GM19438 (cell line): ENCODE data around the gene SNX22.

ENCODE experiments used
- ATAC-seq: cut with Tn5 transposase; IDR thresholded peaks from one replicate; pipeline ENCODE4 v1.9.1; 2021; ENCODE audit warnings: low read depth; ENCODE audit not compliant: unreplicated experiment

The SNX22 gene

DNA sequence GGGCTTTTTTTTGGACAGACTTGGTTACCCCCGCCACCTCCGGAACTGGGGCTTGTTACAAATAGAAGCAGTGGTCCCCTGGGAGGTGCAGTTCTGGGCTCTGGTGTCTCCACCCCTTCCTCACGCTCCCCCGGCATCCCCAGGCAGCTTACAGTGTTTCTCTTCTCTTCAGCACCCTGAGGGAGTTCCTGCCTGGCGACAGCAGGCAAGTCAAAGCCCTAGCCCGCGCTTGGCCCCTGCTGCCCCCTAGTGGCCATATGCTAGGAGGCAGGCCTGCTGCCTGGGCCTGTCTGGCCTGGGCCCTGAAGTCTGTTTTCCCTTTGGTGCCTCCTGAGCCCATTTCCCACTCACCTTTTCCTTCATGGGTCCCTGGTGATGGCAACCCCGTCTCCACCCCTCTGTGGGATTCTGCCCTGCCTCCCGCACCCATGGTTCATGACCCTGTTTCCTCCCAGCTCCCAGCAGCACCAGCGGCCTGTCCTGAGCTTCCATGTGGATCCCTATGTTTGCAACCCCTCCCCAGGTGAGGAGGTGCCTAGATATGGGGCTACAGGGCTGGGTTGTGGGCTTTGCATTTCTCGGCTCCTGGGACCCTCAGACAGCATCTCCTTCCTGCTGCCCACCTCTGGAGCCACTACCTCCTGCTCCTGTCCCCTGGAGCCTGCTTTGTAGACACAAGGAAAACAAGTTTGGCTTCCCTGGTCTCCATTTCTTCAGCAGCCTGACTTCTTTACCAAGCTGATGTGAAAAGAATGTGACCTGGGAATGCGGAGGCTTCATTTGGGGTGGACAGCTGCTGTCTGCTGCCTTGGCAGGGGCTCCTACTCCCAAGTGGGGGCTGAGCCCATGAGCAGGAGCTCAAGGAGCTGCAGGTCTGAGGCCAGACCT lies 2.2 kb downstream of the SNX22 start:
- peak; percentile 52 for ATAC-seq

GRCh38 chr15:64155802-64156651 lies 4.5 kb downstream of the SNX22 start:
- no peak for ATAC-seq

- ATAC-seq = no peak
These were observed 5.3 kb downstream of the SNX22 start for GRCh38 chr15:64156652-64157331.

DNA sequence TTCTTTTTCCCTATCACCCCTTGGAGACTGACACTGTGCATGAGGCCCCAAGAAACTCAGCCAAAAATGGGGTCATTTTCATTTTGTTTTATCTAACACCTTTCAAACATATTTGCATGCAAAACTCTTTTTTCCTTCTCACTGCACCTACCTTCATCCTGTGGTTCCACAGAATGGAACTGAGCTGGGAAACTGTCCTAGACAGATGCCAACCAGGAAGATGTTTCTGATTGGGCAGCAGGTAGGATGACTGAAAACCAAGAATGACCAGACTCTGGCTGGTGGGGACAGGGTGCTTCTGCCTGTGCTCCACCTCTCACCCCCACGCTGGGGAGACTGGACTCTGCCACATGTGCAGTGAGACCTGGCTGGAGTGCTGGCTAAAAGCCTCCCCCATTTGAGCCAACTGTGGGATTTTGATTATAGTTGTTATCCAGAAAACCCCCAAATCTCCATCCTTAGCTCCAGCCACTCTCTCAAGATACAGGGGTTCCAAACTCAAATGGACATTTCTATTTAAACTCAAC lies 6.1 kb downstream of the SNX22 start:
- no peak for ATAC-seq

DNA sequence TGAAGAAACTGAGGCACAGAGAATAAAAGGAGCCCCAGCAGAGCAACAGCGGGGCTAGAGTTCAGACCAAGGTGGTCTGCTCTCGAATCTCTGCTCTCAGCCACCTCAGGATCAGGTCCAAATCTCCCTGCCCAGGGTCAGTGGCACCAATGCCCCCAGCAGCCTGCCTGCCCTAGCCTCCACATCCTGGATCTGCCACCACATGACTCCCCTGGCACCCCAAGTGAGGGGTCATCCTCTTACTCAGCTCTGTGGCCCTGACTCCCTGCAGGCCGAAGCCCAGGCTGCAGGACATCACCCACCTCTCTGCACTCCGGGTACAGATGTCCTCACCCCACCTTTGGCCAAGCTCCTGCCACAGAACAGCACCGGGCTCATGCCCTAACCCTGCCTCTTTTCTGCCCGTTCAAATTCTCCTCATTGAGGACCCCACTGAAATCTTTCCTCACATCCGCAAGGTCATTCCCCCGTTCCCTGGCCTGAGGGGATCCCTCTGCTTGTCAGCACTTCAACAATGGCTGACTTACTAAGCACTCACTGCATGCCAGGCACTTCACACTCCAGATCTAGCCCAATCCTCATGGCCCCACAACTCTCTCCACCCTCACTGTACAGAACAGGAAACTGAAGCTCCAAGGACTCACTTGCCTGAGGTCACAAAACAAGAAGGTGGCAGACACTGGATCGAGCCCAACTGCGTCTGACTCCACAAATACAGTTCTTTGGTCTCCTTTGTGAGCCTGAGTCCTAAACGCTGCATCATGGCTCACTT lies 7.0 kb downstream of the SNX22 start:
- no peak for ATAC-seq

GRCh38 chr15:64161688-64162477 lies 10.4 kb downstream of the SNX22 start:
- no peak for ATAC-seq

DNA sequence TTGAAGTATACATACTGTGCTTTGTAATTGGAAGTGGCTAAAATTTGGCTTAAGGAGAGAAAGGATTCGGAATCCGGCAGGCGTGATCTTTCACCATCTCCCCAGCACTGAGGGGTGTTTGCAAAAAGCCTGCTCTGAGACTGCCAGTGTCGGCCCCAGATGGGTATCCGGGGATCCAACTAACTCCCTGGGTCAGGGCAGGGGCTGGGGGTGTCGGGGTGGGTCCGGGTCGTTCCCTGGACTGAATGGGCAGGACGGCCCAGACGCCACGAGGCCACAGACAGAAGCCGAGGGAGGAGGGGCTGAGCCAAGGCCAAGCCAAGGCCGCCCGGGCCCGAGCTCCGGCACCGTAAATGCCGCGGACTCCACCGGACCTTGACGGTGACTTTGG lies 10.9 kb downstream of the SNX22 start:
- ATAC-seq = peak; percentile 17

- peak; percentile 87 for ATAC-seq
These were observed 11.5 kb downstream of the SNX22 start, which contains the start of gene PPIB for GRCh38 chr15:64162869-64163658. Gene PPIB, minus strand, starts transcription at chr15:64163022. Its CDS starts 36 bp downstream, at chr15:64162986.

- peak; percentile 7 for ATAC-seq
These were observed 12.3 kb downstream of the SNX22 start for GRCh38 chr15:64163659-64164362.

DNA sequence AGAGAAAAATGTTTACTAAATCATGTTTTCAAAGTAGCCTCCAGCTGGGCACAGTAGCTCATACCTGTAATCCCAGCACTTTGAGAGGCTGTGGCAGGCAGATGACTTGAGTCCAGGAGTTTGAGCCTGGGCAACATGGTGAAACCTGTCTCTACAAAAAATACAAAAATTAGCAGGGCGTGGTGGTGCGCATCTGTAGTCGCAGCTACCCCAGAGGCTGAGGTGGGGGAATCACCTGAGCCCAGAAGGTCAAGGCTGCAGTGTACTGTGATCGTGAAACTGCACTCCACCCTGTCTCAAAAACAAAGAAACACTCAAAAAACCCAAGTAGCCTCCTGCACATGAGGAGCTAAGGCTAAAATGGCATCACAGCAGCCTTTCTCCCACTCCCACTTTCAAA lies 12.9 kb downstream of the SNX22 start:
- ATAC-seq = no peak

DNA sequence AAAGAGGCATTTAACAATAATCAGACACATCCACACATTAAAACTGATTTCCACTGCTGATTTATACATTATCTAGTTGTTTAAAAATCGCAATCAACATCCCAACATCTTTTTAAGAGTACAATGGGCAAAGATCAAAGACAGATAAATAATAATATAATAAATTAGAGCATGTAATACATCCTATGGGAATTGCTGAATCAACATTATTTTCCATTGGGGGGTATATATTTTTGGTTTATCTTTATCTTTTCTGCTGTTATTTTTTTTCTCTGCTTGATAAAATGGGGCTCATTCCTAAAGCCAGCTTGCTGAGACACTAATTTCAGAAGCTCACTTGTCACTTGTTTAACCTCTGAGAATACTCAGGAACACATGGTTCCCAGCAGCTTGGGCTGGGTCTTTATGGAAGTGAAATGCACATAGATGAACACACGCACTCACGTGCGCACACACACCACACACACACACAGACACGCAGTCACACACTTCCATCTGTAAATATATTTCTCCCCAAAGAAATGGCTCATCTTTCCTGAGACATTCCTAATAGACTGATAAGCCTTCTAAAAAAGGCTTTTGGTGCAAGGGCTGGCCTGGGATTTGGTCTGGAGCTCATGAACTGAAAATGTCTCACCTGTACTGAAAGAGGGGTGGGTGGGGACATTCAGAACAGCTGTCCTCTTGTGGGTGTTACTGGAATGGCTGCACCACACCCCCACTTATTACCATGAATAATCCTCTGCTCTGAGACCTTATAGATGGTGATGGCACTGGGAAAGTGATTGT lies 14.8 kb downstream of the SNX22 start:
- ATAC-seq = no peak

DNA sequence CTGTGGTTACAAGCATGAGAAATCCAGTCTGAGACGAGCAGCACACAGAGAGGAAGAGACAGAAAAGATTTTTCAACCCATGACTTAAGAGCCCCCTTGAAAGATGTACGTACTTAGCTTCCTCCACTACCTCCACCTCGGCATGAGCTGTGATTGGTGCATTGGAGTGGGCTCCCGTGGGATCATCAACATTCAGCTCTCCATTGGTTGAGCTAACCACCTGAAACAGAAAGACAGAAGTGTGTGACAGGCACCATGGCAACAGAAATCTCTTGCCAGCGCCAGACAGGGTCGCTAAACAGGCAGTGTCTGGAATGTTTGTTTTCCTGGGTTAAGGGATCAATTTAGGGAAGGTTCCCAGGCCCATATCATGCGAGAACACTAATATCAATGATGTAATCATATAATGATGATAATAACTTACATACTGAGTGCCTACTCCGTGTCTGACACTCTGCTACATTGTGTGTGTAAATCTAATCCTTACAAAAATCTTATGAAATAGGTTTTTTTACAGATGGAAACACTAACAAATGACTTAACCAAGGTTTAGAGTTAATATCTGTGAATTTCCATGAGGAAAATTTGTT lies 28.8 kb downstream of the SNX22 start:
- no peak for ATAC-seq

- no peak for ATAC-seq
These were observed 31.4 kb downstream of the SNX22 start for GRCh38 chr15:64182859-64183370.

- ATAC-seq = no peak
These were observed 33.8 kb downstream of the SNX22 start for GRCh38 chr15:64185146-64185911.

- no peak for ATAC-seq
These were observed 36.1 kb downstream of the SNX22 start for GRCh38 chr15:64187396-64188191.
